ENCODE data around the gene HINT1. TPM values are rescaled to one million over a fixed set of nuclear protein-coding genes. Genes with fewer than 3 reads are reported as not detected.

The HINT1 gene
- total and polyA plus RNA-seq, 5 donors = 152 to 294 (median 184) TPM

GRCh38 chr5:131170540-131171275, 5.7 kb upstream of the HINT1 start, which contains the start of gene LYRM7:
TSS of gene LYRM7 (plus strand) at chr5:131170944. CDS start at chr5:131171021, 77 bp downstream.
- H3K4me1 ChIP-seq (ENCODE audit: control insufficient read depth, insufficient read depth, low read length) = peaks cover 3% of the 10 kb centered on the region
- peak within 1 kb of the TSS; percentile 86 for H3K4me3 ChIP-seq (ENCODE audit: low read length)
- under 1% methylated on average over 42 of the region's 42 CpGs for whole genome bisulfite sequencing
- DNase-seq (peak; percentile 96 to 98 (median 96)), ATAC-seq (peak; percentile 99)
- peak within 1 kb of the TSS; percentile 65 for H3K27ac ChIP-seq (ENCODE audit: low read length)
- H3K27me3 ChIP-seq (ENCODE audit: control insufficient read depth, insufficient read depth) = no peaks in the 10 kb centered on the region
- intact Hi-C loops (cut with DNase I) = loop anchor here in 2 of 4 donors (5.0 to 10.0 kb wide), 2 partner anchors 94 to 242 kb away; partner anchors contain the start of gene CDC42SE2 (in 2 of the 2)
- H3K9me3 ChIP-seq (ENCODE audit: control insufficient read depth, low read length) = no peaks in the 10 kb centered on the region

DNA sequence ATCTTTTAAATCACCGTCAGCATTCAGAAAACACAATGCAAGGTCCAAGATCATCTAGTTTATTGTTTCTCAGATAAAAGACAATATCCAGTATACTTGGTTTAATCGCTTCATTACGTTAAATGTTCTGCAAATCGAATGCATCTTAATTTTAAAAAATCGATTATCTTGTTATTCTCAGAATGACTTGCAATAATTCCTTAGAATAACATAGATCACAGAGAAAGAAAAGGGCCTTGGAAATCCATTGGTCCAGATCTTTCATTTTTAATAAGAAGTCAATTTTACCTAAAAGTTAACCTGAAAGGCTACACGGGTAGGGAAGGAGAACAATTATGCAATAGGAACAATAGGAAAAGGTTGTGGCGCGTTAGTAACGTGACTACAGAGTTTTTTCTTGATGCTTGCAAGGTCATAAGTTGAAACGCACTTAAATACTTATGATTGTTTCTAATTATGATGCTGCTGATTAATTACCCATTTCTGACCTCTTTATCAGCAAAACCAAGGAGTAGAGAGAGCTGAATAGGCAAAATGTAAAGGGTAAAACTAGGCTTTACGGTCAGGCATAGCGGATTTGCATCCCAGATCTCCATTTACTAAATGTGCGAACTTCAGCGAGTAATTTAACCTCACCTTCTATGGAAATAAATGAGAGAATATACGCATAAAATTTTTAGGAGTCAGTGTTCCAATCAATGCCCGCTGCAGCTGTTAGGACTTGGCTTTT, 4.9 kb upstream of the HINT1 start:
- DNase-seq = no peak
- 38% methylated on average over 16 of the region's 16 CpGs for WGBS
- peak overlapping the region; percentile 86 for H3K4me3 ChIP-seq (ENCODE audit: low read length)

DNA sequence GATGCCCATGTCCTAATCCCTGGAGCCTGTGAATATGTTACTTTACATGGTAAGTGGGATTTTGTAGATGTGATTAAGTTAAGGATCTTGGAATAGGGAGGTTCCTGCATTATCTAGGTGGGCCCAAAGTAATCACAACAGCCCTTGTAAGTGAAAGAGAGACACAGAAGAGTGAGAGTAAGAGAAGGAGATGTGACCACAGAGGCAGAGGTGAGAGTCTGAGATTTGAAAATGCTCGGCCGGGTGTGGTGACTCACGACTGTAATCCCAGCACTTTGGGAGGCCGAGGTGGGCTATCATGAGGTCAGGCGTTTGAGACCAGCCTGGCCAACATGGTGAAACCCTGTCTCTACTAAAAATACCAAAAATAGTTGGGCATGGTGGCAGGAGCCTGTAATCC, 2.6 kb upstream of the HINT1 start:
- Histone ChIP-seq H3K27me3 (ENCODE audit: control insufficient read depth, insufficient read depth) (no peaks in the 10 kb centered on the region), H3K4me3 (ENCODE audit: low read length) (no peak overlapping the region), H3K4me1 (ENCODE audit: control insufficient read depth, insufficient read depth, low read length) (peaks cover 3% of the 10 kb centered on the region), H3K9me3 (ENCODE audit: control insufficient read depth, low read length) (no peaks in the 10 kb centered on the region), H3K27ac (ENCODE audit: low read length) (no peak overlapping the region)
- ATAC-seq (no peak), DNase-seq (no peak)
- intact Hi-C loops (cut with DNase I) = loop anchor here in 2 of 4 donors (10.0 kb wide), 1 partner anchor 97 kb away; the partner anchor contains the start of gene CDC42SE2 (in 2 of the 2)
- WGBS = 89% methylated on average over 5 of the region's 5 CpGs

More for the DNA sequence above, 4.9 kb upstream of the HINT1 start:
- Histone ChIP-seq H3K27me3 (ENCODE audit: control insufficient read depth, insufficient read depth) (no peaks in the 10 kb centered on the region), H3K9me3 (ENCODE audit: control insufficient read depth, low read length) (no peaks in the 10 kb centered on the region), H3K27ac (ENCODE audit: low read length) (peak overlapping the region; percentile 65), H3K4me1 (ENCODE audit: control insufficient read depth, insufficient read depth, low read length) (peaks cover 3% of the 10 kb centered on the region)
- ATAC-seq = no peak
- intact Hi-C loops (cut with DNase I) = loop anchor here (5.0 to 10.0 kb wide), 2 partner anchors 95 to 242 kb away; partner anchors contain the start of gene CDC42SE2 (in 4 of the 4)

DNA sequence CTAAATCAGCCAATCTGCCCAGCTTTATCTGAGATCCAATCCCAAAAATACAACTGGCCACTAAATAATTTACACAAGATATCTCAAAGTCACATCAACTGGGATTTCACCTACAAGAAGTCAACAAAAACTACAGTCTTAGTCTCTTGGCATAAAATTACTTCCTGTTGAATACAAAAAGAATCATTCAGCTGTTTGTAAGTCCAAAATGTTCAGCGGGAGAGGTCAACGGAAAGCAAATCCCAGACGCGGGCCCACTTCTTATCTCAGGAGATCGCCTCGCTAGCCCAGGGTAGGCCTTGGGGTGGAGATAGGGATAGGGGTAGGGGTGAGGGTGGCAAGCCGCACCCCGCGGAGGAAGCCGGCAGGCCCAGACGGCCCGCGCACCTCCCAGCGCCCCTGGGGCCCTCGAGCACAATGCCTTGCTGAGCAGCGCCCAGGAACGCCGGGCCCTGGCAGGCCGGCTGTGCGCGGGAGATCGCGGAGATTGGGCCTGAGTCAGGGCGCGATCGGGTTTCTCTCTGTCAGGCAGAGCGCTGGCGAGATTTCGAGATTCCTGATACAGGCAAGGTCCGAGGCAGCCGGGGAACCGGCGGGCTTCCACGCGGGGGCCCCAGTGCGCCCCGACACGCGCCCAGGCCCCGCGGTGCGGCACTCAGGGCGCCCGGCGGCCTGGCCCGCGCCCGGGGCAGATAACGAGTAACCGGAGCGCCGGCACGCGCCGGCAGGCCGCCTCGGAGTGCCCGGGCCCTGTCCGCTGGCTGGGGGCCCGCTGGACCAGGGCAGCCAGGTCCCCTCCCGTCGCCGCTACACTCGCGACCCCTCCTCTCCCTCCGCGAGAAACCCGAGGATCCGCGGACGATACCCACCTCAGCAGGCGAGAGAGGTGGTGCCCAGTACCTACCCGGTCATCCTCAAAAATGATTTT, 601 bp downstream of the HINT1 start:
- H3K9me3 ChIP-seq (ENCODE audit: control insufficient read depth, low read length) = no peaks in the 10 kb centered on the region
- DNase-seq (peak; percentile 70 to 85 (median 84)), ATAC-seq (peak; percentile 83 to 89)
- no peaks in the 10 kb centered on the region for H3K4me1 ChIP-seq (ENCODE audit: control insufficient read depth, insufficient read depth, low read length)
- H3K27me3 ChIP-seq (ENCODE audit: control insufficient read depth, insufficient read depth) = no peaks in the 10 kb centered on the region
- H3K4me3 ChIP-seq (ENCODE audit: low read length) = peak overlapping the region; percentile 85
- under 1% methylated on average over 73 of the region's 73 CpGs for WGBS
- intact Hi-C loops (cut with DNase I) = loop anchor here in 2 of 4 donors (10.0 kb wide), 1 partner anchor 100 kb away; the partner anchor contains the start of gene CDC42SE2 (in 2 of the 2)
- peak overlapping the region; percentile 69 for H3K27ac ChIP-seq (ENCODE audit: low read length)

GRCh38 chr5:131163276-131164119, 1.6 kb downstream of the HINT1 start:
- no peaks in the 10 kb centered on the region for H3K9me3 ChIP-seq (ENCODE audit: control insufficient read depth, low read length)
- ATAC-seq = no peak
- 33% methylated on average over 9 of the region's 9 CpGs for WGBS
- intact Hi-C loops (cut with DNase I) = loop anchor here in 2 of 4 donors (10.0 kb wide), 1 partner anchor 101 kb away; the partner anchor contains the start of gene CDC42SE2 (in 2 of the 2)
- DNase-seq = no peak
- H3K4me1 ChIP-seq (ENCODE audit: control insufficient read depth, insufficient read depth, low read length) = no peaks in the 10 kb centered on the region
- peak overlapping the region; percentile 85 for H3K4me3 ChIP-seq (ENCODE audit: low read length)
- H3K27ac ChIP-seq (ENCODE audit: low read length) = peak overlapping the region; percentile 4
- H3K27me3 ChIP-seq (ENCODE audit: control insufficient read depth, insufficient read depth) = no peaks in the 10 kb centered on the region

DNA sequence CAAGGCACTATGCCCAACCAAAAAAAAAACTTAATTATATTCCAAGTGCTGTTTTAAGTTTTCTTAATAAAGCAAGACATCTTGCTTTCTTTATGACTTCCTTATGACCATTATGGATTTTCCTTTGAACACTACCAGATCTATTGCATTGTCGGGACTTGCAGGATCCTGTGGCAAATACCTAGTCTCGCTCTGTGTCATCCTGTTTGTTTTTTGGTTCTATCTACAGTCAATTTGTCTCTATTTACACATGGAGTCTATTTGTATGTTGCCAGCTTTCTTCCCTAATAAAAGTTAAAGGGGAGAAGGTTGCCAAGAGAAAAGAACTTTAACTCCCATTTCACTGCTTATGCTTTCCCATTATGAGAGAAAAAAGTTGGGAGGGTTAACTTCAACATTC, 4.9 kb downstream of the HINT1 start:
- Histone ChIP-seq H3K9me3 (ENCODE audit: control insufficient read depth, low read length) (no peaks in the 10 kb centered on the region), H3K4me3 (ENCODE audit: low read length) (no peak overlapping the region), H3K4me1 (ENCODE audit: control insufficient read depth, insufficient read depth, low read length) (no peaks in the 10 kb centered on the region), H3K27me3 (ENCODE audit: control insufficient read depth, insufficient read depth) (no peaks in the 10 kb centered on the region), H3K27ac (ENCODE audit: low read length) (no peak overlapping the region)
- WGBS = 97% methylated on average over 2 of the region's 2 CpGs
- intact Hi-C loops (cut with DNase I) = loop anchor here in 2 of 4 donors (10.0 kb wide), 1 partner anchor 105 kb away; the partner anchor contains the start of gene CDC42SE2 (in 2 of the 2)
- ATAC-seq (no peak), DNase-seq (no peak)

GRCh38 chr5:131156957-131157356, 8.1 kb downstream of the HINT1 start:
- Histone ChIP-seq H3K27ac (ENCODE audit: low read length) (no peak overlapping the region), H3K27me3 (ENCODE audit: control insufficient read depth, insufficient read depth) (no peaks in the 10 kb centered on the region), H3K4me3 (ENCODE audit: low read length) (no peak overlapping the region), H3K9me3 (ENCODE audit: control insufficient read depth, low read length) (no peaks in the 10 kb centered on the region), H3K4me1 (ENCODE audit: control insufficient read depth, insufficient read depth, low read length) (no peaks in the 10 kb centered on the region)
- 97% methylated on average over 5 of the region's 5 CpGs for WGBS
- ATAC-seq (no peak), DNase-seq (no peak)
- intact Hi-C loops (cut with DNase I) = no loop called here

DNA sequence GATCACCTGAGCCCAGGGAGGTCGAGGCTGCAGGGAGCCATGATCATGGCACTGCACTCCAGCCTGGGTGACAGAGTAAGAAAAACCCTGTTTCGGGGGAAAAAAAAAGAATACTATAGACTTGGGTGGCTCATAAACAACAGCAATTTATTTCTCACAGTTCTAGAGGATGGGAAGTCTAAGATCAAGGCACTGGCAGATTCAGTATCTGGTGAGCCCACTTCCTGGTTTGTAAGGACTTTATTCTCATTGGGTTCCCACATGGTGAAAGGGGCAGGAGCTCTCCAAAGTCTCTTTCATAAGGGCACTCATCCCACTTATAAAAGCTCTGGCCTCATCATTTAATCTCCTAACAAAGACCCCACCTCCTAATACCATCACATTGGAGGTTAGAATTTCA, 8.7 kb downstream of the HINT1 start:
- intact Hi-C loops (cut with DNase I) = no loop called here
- WGBS = 98% methylated on average over 2 of the region's 2 CpGs

GRCh38 chr5:131151216-131151615, 13.8 kb downstream of the HINT1 start:
- 89% methylated on average over 4 of the region's 4 CpGs for WGBS
- no peak for ATAC-seq

More for the DNA sequence above, 8.7 kb downstream of the HINT1 start:
- H3K27me3 ChIP-seq (ENCODE audit: control insufficient read depth, insufficient read depth) = no peaks in the 10 kb centered on the region
- no peak overlapping the region for H3K4me3 ChIP-seq (ENCODE audit: low read length)
- no peaks in the 10 kb centered on the region for H3K9me3 ChIP-seq (ENCODE audit: control insufficient read depth, low read length)
- H3K27ac ChIP-seq (ENCODE audit: low read length) = no peak overlapping the region
- ATAC-seq (no peak), DNase-seq (no peak)
- no peaks in the 10 kb centered on the region for H3K4me1 ChIP-seq (ENCODE audit: control insufficient read depth, insufficient read depth, low read length)

More at GRCh38 chr5:131151216-131151615, 13.8 kb downstream of the HINT1 start:
- no peak for DNase-seq
- Histone ChIP-seq H3K27me3 (ENCODE audit: control insufficient read depth, insufficient read depth) (no peaks in the 10 kb centered on the region), H3K4me3 (ENCODE audit: low read length) (no peak overlapping the region), H3K9me3 (ENCODE audit: control insufficient read depth, low read length) (no peaks in the 10 kb centered on the region), H3K27ac (ENCODE audit: low read length) (no peak overlapping the region), H3K4me1 (ENCODE audit: control insufficient read depth, insufficient read depth, low read length) (no peaks in the 10 kb centered on the region)
- intact Hi-C loops (cut with DNase I) = no loop called here
